GM12874 (cell line): ENCODE data around the gene STK26.

Experiments
- TF ChIP-seq, protein P1 (sequence below): IDR thresholded peaks from 2 replicates; pipeline ENCODE4 v1.5.1; 2011; ENCODE audit warnings: low read depth, mild to moderate bottlenecking, control low read depth, low read length, moderate library complexity; ENCODE audit not compliant: insufficient read depth

Gene STK26

DNA sequence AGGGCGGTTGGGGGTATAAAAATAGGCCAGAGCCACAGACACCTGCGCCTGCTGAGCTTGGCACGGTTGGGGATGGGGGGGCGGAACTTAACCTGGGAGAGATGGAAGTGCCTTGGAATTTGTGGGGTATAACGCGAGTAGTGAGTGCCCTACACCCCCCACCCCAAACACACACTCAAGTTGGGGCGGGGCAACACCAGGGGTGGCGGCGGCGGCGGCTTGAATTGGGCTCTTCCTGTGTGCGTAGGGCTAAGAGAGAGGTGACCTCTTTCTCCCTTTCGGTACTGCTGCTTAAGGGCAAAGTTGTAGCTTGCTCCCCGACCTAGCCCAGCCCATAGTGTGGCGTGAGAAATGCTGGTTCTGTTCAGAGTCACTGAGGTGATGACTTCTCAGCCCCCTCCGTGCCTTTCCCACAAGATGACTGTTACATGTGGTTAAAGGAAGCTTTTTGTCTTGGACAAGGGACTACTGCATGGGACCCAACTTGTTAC is 839 bp downstream of the STK26 start:
- TF ChIP-seq, protein P1, sequence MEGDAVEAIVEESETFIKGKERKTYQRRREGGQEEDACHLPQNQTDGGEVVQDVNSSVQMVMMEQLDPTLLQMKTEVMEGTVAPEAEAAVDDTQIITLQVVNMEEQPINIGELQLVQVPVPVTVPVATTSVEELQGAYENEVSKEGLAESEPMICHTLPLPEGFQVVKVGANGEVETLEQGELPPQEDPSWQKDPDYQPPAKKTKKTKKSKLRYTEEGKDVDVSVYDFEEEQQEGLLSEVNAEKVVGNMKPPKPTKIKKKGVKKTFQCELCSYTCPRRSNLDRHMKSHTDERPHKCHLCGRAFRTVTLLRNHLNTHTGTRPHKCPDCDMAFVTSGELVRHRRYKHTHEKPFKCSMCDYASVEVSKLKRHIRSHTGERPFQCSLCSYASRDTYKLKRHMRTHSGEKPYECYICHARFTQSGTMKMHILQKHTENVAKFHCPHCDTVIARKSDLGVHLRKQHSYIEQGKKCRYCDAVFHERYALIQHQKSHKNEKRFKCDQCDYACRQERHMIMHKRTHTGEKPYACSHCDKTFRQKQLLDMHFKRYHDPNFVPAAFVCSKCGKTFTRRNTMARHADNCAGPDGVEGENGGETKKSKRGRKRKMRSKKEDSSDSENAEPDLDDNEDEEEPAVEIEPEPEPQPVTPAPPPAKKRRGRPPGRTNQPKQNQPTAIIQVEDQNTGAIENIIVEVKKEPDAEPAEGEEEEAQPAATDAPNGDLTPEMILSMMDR = no peak

DNA sequence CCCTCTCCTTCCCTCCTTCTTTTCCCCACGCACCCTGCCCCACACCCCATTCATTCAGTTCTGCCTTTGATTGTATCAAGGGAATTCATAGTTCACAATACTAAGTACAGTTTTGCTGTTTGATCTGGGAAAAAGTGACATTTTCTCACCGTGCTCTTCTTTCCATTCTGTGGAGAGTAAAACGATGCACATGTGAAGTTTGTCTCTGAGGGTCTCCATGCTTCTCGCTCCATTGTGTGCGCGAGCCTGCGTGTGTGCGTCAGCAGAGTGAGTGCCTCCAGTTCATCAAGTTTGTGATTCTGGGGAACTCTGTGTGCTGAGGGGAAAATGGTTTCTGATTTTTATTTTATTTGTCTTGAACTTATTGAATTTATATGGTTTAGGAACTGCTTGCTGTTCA is 1.9 kb downstream of the STK26 start:
- TF ChIP-seq, protein P1 = no peak

DNA sequence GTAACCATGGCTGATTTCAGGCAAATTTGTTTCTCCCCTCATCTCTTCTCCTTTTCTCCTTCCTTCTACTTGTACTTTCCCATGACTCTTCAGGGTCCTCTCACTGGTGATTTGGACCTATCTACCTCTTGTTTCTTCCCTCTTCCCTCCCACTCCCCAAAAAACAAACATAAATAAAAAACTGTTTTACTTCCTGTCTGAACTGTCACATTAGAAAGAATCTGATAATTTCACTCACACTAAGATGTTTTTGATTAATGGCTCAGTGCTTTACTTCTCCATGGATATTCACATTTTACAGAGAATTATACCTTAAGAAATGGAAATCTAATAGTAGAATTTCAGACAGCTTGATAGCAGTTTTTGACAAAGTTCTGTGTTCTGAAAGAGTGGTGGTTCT is 7.2 kb downstream of the STK26 start:
- TF ChIP-seq, protein P1 = no peak

DNA sequence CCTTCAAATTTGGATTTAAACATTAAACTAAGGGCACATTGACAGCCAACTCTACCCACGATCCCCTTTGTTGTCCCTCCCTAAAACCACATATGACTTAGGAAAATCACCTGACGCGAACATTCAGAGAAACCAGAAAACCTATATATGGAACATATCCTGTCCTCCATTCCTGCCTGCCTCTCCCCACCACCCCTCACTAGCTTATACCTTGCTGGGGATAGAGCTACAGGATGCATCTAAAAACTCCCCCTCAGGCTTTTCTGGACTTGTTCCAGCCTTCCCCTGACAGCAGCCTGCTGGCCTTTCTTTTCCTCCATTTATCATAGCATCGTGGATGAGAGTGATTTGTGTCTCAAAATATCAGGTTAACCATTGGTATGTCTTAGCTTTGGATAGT is 8.8 kb downstream of the STK26 start:
- TF ChIP-seq, protein P1 = no peak

DNA sequence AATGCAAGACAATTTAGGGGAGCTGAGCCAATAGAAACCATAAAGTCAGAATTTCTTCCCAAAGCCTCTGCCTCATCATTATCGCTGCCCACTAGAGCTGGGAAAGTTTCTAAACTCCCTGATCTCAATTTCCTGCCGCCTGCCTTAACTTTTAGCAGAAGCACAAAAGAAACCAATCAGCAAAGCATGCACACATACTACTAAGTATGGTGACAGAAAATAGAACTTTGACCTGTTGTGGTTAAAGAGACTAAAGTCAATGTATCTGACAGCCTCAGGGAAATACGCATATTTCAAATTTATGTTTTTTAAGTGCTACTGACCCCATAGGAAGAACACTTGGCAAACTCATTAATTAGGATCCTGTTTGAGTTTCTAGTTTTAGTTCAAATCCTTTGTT is 10.1 kb downstream of the STK26 start:
- TF ChIP-seq, protein P1 = no peak

DNA sequence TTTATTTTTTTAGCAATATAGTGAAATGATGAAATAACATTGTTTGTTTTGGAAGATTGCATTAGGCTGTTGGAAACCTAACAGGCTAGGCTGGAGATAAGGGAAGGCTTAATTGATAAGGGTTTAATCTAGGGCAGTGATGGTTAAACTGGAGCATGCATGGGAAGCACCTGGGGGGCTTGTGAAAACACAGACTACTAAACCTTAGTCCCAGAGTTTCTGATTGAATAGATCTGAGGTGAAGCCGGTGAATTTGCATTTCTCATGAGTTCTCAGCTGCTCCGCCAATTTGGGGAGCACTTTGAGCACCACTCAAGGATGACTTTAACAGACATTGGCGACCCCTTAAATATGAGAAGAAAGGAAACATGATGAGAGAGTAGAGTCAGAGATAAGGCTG is 11.5 kb downstream of the STK26 start:
- TF ChIP-seq, protein P1 = no peak

DNA sequence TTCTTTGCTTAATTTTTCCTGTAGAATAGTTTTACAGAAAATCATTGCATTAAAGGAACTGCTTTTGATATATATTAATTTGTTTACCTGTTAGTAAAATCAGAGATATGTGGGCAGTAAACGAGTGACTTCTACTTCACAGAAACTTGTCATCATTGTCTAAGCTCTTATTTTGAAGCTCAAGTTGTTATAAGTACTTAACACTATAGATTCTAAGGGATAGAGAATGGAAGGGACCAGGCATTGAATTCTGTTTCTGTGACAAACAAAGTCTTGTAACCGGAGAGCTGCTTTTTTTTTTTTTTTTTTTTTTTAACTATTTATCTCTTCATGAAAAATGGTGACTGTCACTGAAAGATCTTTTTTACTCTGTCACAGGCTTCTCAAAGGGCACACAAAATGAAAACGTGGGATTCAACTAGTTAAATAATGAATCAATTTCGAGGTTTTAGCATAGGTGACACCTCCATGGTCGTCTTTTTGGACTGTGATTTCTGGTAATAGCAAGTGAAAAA is 14.4 kb downstream of the STK26 start:
- TF ChIP-seq, protein P1 = no peak

DNA sequence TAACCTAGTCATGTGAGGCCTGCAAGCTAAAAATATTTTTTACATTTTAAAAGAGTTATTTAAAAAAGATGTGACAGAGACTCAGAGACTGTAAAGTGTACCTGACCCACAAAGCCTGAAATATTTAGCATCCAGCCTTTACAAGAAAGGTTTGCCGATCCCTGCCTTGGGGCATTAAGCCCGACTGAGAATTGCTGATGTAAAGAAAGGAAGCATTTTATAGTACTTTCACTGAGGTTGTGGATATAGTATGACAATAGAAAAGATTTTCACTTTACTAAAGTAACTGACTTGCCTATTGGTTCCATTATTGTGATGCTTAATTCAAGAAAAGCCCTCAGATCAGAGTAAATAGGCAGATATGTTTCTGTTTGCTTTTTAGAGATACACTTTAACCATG is 17.0 kb downstream of the STK26 start:
- TF ChIP-seq, protein P1 = no peak
